ENCODE data around the gene AREG.

The AREG gene

GRCh38 chr4:74466242-74466641 is 21.3 kb downstream of the AREG start:
- DNase-seq = no peak

- DNase-seq = no peak
These were observed 26.3 kb downstream of the AREG start for GRCh38 chr4:74471264-74471663.

- DNase-seq = no peak
These were observed 28.3 kb downstream of the AREG start for GRCh38 chr4:74473155-74473811.

- no peak for DNase-seq
These were observed 29.6 kb downstream of the AREG start for GRCh38 chr4:74474345-74475090.

GRCh38 chr4:74475091-74475800 is 30.3 kb downstream of the AREG start:
- DNase-seq = no peak

- no peak for DNase-seq
These were observed 31.0 kb downstream of the AREG start for GRCh38 chr4:74475946-74476345.

GRCh38 chr4:74479009-74479408 is 34.1 kb downstream of the AREG start:
- no peak for DNase-seq

GRCh38 chr4:74480267-74480666 is 35.3 kb downstream of the AREG start:
- DNase-seq = no peak

- no peak for DNase-seq
These were observed 37.1 kb downstream of the AREG start for GRCh38 chr4:74481891-74482609.

GRCh38 chr4:74483226-74483911 is 38.4 kb downstream of the AREG start:
- DNase-seq = no peak

- no peak for DNase-seq
These were observed 42.0 kb downstream of the AREG start for GRCh38 chr4:74486905-74487304.

- DNase-seq = no peak
These were observed 42.8 kb downstream of the AREG start for GRCh38 chr4:74487771-74488170.

GRCh38 chr4:74490736-74491135 is 45.8 kb downstream of the AREG start:
- DNase-seq = no peak

- DNase-seq = no peak
These were observed 55.2 kb downstream of the AREG start for GRCh38 chr4:74499986-74500781.

- no peak for DNase-seq
These were observed 56.6 kb downstream of the AREG start for GRCh38 chr4:74501579-74501978.

- DNase-seq = no peak
These were observed 58.6 kb downstream of the AREG start for GRCh38 chr4:74503580-74503979.

- no peak for DNase-seq
These were observed 59.3 kb downstream of the AREG start for GRCh38 chr4:74504212-74504611.

Measured in NK-92 treated with Interleukin-12 subunit alpha and Interleukin-12 subunit beta, amount 100 ng/mL, for 24 hours (cell line).